Stimulated activated CD4-positive, alpha-beta T cell treated with anti-CD3 and anti-CD28 coated beads, Interleukin-15, amount 100 ng/mL, for 48 hours (primary cell): ENCODE results near the gene PEX1.
"Not testable (repeated sequence)": the region's sequence is repeated elsewhere in the genome, so short reads cannot be mapped to it uniquely, and the experiment has no call there.

Experiments used
- DNase-seq, 2 donors: peaks; one replicate each; pipeline ENCODE4 v3.0.0-alpha.2; 2020; ENCODE audit warnings: low read depth in 2 of 2

PEX1 gene

DNA sequence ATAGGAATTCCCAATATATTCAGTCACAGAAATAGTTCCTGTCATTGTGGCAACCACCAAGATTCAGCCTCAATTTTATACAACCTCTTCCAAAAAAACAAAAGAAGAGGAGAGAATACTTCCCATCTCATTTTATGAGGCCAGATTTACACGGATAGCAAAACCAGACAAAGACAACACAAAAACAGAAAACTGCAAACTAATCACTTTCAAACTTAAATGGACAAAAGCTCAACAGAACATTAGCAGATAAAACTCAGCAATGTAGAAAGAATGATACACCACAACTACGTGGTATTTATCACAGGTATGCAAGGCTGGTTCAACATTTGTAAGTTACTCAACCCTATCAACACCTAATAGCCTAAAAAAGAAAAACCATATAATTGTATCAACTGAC, 22.0 kb downstream of the PEX1 start:
- no peak for DNase-seq

DNA sequence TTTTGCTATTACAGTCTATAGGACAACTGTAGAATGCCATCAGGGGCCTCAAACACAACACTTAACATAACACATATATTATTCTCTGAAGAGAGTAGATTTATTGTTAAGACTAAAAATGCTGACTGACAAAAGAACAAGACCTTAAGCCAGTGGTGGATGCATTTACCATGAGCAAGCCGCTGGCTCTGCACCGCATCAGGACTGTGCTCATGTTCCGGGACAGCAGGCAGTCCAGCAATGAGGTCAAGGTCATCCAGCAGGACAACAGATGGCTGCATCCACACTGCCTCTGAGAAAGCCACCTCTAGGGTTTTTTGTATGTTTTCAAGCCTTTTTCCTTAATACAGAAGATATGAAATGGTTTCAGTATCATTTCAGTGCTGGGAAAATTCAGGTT, 23.8 kb downstream of the PEX1 start:
- no peak for DNase-seq

DNA sequence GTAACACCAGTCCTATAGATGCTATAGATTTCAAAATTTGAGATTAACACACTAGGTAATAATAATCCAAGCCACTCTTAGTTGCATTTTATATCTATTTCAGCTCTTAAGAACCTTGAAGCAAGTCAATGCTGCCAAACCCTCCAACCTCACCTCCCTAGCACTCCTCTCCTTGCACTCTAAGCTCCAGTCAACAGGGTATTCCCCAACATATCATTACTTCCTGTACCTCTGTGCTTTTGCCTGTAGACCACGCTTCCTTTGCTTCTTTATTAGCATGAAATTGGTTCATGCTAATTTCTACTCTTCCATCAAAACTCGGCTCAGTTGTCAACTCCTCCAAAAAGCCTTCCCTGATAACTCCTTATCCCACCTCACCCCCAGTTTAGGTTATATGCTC, 24.6 kb downstream of the PEX1 start:
- no peak for DNase-seq

DNA sequence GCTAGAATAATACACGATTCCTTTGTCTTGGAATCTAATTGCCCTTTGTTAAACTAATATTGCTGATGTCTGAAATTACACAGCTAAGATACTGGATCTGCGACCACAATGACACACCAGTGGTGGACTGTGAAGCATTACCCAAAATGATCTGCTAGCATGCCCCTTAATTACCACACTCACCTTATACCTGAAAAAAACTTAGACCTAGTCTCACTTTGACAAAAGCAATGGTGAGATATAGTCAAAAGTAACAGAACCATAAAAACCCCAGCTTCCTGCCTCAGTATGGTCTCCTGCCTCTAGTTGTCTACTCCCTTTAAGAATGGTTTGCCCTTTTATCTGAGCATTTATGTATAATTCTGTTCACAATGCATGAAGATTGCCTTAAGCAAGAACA, 29.8 kb downstream of the PEX1 start:
- no peak for DNase-seq

DNA sequence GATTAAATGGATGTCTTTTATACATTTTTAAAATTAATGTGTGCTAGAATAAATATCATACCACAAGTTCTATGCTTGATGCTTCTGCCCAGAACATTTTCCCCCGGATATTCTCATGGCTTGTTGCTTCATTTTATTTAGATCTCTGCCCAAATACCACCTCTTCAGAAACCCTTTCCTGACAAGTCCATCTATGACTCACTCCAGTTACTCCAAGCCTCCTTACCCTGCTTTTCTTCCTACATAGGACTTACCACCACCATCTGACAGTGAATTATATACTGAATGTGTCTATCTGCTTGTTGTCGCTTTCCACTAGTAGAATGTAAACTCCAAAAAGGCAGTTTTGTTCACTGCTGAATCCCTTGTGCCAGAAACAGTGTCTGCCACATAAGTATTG, 31.4 kb downstream of the PEX1 start:
- no peak for DNase-seq

DNA sequence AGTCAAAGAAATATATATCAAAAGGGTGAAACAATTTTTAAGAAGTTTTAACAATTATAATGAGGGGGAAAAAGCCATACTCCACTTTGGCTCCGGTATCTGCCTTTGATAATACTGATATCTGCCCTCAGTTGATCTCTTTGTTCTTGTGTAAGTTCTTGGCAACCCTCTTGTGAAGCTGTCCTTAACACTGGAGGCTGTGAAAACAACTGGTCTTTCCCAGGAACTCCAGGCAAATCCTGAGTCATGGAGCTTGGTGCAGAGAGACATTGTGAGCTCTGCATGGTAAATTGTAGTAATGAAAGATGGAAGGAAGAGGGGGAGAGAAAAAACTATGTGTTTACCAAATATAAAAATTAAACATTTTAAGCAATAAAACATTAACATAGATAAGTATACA, 38.7 kb downstream of the PEX1 start:
- no peak for DNase-seq

DNA sequence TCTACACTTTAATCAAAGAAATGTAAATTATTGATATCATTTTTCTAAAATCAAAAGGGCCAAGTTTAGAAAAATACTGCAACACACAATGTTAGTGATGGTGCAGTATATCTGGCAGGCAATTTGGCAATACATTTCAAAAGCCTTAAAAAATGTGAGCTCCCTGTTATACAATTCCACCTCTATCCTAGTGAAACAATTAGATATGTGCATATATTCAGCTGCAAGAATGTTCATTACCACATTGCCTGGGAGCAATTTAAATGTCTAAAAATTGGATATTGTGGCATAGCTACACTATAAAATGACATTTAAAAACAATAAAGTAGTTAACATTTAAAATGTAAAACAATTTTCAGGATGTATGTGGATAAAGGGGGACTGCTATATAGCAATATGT, 40.5 kb downstream of the PEX1 start:
- DNase-seq: no peak

DNA sequence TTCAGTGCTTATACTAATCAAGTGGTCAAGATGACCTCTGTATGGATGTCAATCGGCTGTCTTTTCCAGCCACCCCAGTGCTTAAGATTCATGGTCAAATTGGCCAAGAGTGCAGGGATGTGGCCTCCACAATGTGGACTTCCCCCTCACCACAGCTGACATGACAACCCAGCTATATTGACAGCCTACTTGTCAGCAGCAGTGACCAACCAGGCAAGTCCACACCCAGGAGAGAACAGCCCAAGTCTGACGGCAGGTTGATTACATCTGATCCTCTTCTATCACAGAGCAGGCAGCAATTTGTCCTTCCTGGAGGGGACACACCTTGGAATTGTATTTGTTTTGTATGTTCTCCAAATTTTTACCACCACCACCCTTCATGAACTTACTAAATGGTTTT, 42.3 kb downstream of the PEX1 start:
- no peak for DNase-seq

DNA sequence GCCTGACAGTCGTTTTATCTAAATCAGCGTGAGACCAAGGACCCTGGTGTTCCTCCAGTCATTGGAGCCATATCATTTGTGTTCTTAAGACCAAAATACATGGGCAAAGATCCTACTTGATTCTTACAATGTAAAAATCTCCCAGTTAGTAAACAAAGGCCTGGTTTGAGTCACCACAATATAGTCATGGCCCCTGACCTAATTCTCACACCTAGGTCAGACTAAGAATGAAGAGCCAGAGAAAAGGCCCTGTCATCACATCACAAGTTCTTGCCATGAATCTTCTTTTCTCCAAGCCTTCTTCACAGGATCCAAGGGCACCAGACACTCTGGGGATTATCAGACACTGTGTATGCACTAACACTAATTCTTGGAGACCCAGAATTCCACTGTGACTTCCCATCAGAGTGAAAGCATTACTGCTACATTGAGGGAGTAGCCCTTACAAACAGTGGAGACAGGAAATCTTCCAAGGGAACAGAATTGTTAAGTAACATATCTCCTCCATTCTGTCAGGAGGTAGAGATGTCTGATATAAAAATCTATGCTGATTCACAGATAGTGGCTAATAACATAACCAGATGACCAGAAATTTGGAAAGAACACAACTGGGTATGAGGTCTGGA, 42.9 kb downstream of the PEX1 start:
- no peak for DNase-seq

DNA sequence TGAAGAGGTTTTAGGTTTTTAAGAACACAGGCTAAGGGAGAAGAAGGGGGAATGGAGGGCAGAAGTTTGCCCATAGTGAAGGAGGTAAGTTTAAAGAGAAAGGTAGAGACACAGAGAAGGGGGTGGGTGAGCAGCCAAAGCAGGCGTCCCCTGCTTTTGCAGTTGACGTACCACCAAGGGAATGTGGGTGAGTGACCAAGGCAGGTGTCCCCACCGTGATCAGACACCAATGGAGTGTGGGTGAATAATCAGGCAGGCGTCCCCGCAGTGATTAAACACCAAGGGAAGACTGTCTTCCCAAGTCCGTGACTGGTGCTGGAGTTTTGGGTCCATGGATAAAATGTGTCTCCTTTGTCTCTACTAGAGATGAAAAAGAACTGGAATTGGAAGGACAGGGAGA, 44.1 kb downstream of the PEX1 start:
- not testable (repeated sequence) for DNase-seq

DNA sequence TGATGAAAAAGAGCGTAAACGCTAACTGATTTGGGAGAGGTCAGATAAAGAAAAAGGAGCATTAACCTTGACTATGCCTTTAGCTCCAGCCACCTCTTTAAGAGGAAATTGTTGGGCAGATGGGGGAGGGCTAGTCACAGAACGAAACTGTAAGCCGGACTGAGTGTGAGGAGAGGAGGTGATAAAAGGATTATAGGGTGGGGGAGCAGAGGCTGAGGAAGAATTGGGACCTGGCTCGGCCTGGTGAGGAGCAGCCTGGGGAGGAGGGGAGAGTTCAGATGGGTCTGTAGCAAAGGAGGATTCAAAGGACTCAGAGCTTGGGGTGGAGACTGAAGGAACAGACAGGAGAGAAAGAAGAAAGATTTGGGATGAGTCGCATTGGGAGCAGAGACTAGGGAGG, 44.7 kb downstream of the PEX1 start:
- not testable (repeated sequence) for DNase-seq

DNA sequence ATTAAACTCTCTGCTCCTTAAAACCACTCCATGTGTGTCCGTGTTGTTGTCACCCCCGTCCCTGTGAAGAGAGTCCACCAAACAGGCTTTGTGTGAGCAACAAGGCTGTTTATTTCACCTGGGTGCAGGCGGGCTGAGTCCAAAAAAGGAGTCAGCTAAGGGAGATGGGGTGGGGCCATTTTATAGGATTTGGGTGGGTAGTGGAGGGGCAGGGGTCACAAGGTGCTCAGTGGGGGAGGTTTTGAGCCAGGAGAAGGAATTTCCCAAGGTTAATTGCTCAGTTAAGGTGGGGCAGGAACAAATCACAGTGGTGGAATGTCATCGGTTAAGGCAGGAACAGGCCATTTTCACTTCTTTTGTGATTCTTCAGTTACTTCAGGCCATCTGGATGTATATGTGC, 49.2 kb downstream of the PEX1 start:
- DNase-seq: not testable (repeated sequence)

DNA sequence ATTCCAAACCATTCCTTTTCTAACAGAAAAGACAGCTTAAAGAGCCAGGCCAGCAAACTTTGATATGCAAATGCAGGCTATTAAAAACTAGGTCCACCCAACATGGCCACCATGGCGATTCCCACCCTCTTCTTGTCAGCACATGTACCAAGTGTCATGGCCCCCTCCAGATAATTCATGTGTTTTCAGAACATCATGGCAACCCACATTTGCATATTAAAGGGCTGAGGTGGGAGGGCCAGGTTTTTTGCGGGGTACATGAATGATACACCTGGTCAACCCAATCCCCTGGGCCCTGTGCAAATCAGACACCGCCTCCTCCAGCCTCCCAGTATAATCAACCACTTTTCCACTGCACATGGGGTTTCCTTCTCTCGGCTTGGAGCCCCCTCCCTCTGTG, 49.6 kb downstream of the PEX1 start:
- DNase-seq: no peak

DNA sequence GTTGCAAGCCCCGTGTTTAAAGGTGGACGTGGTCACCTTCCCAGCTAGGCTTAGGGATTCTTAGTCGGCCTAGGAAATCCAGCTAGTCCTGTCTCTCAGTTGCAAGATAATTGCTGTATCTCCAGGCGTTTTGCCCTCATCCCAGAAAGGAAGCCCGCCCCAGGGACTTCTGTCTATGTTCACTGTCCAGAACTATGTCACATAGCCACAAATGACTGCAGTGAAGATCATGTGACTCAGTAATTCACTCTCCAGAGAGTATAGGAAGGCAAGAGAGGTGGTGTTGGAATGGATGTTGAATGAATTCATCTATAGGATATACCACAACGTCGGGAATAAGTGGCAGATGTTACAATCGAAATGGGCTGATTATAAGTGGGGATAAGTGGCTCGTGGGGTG, 50.2 kb downstream of the PEX1 start:
- DNase-seq: no peak

DNA sequence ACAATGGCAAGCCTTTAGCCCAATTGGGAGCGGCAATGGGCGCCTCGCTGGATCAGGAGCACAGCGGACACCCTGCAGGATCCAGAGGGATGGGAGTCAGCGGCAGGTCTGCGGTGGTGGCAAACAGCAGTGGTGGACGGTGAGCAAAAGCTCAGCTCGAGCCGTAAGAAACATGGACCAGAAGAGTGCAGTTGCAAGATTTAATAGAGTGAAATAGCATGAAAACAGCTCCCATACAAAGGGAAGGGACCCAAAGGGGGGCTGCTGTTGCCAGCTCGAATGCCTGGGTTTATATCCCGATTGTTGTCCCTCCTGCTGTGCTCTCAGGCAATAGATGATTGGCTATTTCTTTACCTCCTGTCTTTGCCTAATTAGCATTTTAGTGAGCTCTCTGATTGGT, 50.6 kb downstream of the PEX1 start, which contains the start of gene ERVW-1:
ERVW-1 (minus strand) TSS at position 266 of the 400 bp plus-strand sequence. CDS start 7,565 bp downstream, outside the sequence.
- DNase-seq: not testable (repeated sequence)

DNA sequence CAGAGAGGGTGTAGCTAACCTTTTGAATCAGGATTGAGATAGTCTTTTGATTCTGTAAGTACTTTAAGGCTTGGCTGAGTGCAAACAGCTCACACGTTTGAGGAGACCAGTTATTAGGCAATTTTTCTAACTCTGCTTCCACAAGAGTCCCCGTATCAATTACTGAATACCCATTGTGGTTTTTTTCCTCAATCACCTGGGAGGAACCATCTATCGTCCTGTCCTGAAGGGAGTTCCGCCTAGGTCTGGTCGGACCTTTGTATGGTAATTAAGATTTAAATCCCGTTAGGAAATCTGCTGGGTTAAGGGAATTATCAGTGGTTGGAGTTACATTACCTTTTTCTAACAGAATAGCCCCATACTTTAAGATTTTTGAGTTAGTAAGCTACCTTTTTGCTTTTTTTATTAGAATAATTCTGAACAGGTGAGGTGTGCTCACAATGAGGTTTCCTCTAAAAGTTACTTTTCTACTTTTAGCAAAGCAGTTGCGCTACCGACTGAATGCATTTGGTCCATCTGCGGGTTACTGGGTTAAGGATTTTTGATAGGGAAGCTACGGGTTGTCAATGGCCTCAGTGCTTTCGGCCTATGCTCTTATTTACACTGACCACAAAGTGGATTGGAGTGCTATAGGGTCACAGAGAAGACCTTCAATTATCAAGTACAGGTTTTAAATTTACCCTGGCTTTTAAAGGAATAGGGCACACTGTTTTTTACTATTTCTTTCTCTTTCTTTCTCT, 52.3 kb downstream of the PEX1 start:
- DNase-seq: not testable (repeated sequence)

DNA sequence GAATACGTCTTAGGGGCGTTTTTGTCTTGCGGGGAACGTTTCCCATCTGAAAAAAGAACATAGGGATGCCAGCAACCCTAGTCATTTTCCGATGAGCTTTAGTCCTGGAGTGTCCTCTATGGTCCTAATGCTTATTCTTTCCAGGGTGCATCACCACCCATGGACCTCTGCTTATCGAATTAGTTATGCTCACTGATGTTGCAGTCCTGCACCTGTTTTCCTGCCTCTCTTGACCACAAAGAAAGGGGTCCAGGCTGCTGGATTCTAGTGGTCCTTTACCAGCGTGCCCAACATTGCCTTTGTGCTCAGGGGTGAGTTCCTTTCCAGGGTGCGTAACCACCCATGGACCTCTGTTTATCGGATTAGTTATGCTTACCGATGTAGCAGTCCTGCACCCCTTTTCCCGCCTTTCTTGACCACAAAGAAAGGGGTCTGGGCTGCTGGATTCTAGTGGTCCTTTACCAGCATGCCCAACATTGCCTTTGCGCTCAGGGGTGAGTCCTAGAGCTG, 53.0 kb downstream of the PEX1 start:
- not testable (repeated sequence) for DNase-seq

DNA sequence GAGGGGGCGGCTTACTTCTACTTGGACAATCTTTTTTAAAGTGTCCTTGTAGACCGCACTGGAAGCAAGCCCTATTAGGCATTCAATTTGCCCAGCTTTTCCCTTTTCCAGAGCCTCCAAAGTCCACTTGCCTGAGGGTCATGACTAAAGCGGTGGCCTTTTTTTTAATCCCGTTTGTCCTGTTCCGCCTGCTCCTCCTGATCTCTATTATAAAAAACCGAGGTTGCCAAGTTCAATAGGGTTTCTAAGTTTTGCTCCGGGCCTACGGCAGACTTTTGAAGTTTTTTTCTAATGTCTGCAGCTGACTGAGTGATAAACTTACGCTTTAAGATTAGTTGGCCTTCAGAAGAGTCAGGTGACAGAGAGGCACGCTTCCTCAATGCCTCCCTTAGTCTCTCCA, 54.3 kb downstream of the PEX1 start:
- DNase-seq: not testable (repeated sequence)

DNA sequence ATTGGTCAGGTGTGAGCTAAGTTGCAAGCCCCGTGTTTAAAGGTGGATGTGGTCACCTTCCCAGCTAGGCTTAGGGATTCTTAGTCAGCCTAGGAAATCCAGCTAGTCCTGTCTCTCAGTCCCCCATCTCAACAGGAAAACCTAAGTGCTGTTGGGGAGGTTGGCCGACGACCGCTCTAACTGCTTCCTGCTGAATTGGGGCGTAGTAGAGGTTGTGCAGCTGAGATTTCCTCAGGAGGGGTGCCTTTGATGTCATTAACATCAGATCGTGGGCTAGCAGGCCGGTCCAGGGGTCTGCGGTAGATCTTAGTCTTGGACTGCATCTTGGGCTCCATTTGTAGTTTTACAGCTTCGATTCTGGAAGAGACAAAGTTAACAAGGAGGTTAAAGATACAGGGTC, 59.7 kb downstream of the PEX1 start:
- not testable (repeated sequence) for DNase-seq

DNA sequence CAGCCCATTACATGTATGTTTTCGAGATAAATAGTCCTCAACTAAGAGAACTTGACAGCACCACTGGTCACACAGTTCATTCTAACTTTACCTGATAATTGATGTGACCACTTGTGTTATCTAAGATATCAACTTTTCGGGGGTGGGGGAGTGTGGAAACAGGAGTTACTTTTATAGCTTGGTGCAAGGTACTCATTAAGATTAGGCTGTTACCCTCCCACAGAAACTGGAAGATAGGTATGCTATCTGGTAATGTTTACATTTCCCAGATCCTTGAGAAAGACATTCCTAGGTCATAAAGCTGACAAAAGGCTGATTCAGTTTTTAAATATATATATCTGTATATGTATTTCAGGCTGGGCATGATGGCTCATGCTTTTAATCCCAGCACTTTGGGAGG, 61.6 kb downstream of the PEX1 start:
- no peak for DNase-seq

DNA sequence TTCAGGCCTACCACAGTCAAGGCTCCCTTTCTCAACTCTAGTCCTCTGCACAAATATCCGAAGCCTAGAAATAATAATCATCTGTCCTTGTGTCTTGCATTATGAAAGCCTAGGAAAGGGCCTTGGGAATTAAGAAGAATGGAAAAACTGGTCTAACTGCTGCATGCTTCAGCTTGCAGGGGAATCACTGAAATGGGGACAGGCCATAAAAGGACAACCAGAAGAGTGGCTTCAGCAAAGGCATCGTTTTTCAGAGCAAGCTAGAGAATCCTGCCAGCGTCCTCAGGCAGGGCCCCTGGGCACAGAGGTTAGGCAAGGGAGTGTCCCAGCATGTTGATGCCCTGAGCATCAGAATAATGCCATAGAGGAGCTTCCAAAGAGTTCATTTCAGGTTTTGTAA, 63.8 kb downstream of the PEX1 start:
- no peak for DNase-seq

DNA sequence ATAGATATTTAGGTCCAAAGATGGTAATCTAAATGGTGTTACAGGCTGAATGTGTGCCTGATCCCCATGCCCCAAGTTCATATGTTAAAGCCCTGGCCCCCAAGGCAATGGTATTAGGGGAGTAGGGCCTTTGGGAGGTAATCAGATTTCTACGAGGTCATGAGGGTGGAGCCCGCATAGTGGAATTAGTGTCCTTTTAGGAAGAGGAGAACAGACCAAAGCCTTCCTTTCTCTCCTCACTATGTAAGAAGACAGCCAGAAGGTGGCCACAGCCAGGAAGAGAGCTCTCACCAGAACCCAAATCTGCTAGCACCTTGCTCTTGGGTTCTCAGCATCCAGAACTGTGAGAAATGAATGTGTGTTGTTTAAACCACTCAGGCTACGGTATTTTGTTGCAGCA, 65.8 kb downstream of the PEX1 start:
- DNase-seq: no peak
